GM15510 (cell line): ENCODE results near the gene OSBPL2.

Experiments used
- POLR2A ChIP-seq: IDR thresholded peaks from 3 replicates; pipeline ENCODE4 v1.6.1; 2011; ENCODE audit warnings: borderline replicate concordance; ENCODE audit not compliant: insufficient read length; ENCODE audit errors: extremely low read depth

The OSBPL2 gene

DNA sequence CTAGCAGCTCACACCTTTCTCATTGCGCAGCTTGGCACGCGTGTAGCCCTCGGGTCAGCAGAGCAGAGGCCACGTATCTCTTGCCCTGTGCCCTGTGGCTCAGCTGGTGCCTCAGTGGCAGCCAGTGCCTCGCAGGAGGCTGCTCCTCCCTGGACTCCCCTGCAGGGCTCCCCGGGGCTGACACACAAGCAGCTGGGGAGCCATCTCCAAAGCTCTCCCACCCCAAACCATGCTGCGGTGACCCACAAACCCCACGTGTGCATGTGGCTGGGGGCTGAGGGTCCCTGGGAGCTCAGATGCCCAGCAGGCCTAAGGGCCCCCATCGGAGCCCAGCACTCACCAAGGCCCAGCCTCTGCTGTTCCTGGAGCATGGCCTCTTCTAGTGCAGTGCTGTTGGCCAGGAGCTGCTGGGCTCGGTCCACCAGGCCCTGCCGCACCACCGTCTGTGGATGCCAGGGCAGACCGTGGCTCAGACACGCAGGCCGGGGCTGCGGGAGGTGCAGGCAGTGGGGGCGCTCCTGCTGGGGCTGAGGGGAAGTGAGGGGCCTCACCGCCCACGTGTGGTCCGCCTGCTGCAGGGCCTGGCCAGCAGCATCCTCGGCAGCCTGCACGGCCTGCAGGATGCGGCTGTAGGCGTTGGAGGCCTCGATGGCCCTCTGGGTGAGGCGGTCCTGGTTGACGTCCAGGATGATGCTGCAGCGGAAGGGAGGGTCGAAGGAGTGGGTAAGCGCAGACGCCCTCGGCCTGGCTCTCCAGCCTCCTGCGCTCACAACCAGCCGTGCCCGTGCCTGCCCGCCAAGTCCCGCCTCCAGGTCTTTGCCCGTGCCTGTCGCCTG, 78.2 kb downstream of the OSBPL2 start:
- TF ChIP-seq POLR2A, result no peak

DNA sequence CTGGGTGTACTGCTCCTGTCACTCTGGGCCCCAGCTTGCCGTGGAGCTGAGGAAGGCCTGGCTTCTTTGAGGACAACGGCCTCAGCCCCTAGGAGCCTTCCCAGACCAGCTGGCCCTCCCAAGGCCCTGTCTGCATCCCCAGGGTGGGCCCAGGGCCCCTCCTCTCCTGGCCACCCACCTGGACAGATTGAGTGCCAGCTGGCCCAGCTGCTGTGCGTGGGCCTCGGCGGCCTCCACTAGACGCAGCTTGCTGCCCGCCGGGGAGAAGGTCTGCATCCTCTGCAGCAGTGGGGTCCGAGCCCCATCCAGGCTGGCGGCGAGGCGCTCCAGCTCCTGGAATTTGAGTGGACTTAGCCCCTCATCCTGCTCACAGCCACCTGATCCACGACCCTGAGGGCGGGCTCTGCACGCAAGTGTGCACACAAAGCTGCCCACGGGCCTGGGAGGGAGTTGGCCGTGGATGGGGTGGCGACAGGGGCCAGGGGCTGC, 78.9 kb downstream of the OSBPL2 start:
- no peak for TF ChIP-seq POLR2A

DNA sequence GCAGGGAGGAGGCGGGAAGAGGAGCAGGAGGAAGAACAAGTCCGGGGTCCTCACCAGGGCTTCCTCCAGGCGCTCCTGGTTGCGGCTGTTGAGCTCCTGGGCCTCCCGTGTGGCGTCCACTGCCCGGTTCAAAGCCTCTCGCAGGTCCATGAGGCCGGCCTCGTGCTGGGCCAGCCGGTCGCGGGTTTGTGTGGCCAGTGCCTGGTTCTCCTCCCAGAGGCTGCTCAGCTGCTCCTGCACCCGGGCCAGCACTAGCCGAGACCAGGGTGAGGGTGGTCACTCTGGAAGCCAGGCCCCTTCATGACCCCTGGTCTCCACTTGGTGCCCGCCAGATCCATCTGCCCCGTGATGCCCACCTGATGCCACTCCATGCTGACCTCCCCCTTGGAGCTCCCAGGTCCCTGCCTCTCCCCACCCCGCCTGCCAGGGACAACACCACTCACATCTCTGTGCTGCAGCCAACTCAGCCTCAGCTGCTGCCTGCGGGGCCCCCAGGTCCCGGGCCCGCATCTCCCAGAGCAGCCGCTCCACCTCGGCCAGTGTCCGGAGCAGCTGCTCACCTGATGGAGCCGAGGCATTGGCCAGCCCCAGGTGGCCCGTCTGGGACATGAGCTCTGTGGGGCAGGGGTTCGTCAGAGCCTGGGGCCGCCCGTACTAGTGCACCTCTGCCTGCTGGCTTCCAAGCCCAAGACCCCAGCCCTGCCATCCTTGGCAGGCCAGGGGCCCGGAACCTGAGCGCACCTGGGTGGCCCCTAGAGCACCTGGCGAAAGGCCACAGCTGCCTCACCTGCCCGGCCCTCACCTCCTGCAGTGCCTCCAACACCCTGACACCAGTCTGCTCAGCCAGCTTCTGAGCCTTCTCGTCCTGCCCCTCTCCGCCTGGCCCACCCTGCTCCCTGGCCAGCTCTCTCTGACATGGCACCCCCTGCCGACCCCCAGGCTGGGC, 80.4 kb downstream of the OSBPL2 start:
- TF ChIP-seq POLR2A, result no peak

DNA sequence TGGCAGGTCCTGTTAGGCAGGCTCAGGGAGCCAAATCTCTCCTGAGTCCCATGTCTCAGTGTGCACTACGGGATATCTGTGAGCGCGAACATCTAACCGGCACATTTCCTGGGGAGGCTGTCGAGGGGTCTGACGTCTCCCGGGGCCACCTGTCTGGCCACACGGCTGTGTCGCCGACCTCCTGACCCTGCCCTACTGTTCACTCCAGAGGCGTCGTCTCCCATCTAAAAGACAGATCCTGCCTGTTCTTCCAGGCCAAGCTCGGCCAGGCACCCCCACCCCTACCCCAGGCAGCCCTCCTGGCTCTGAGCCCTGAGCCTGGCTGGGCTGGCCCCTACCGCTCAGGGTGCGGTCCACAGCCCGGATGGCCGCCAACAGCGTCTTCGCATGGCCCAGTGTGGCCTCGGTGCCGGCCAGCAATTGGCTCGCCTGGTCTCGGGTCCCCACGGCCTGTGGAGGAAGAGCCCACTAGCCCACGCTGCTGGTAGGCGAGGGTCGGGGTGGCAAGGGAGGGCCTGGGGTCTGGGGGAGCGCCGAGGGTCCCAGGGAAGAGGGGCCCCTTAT, 81.1 kb downstream of the OSBPL2 start:
- no peak for TF ChIP-seq POLR2A

DNA sequence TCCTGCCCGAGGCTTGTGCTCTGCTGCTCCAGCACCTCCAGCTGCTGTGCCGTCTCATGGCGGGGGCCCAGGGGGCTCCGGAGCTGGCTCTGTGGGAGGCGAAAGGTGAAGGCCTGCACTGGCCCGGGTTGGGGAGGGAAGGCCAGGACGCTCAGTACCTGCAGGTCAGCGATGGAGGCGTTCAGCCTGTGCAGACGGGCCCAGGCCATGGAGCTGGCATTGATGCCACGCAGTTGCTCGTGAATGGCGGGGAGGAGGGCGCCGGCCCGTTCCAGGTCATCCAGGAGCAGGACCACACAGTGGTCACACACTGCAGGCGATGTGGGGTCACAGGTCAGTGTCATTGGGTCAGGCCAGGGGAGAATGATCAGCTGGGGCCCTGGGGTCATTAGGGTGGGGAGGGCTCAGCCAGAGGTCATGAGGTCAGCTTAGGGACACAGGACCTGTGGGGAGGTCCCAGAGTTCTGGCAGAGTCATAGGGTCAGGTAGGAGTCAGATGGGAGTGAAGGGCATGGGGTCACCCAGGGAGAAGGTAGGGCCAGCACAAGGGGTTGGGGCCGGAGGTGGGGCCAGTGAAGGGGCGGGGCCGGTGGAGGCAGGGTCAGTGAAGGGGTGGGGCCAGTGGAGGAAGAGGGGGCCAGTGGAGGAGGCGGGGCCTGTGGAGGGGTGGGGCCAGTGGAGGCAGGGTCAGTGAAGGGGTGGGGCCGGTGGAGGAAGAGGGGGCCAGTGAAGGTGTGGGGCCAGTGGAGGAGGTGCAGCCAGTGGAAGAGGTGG, 82.4 kb downstream of the OSBPL2 start:
- no peak for TF ChIP-seq POLR2A

DNA sequence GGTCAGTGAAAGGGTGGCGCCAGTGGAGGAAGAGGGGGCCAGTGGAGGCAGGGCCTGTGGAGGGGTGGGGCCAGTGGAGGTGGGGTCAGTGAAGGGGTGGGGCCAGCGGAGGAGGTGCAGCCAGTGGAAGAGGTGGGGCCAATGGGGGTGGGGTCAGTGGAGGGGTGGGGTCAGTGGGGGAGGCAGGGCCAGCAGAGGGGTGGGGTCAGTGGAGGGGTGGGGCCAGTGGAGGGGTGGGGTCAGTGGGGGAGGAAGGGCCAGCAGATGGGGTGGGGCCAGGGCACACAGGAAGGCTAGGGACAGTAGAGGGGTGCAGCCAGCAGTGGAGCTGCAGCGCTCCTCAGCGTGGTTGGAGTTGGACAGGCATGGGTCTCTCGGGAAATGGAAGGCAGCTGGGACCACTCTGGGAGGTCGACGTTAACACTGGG, 83.2 kb downstream of the OSBPL2 start:
- no peak for TF ChIP-seq POLR2A

DNA sequence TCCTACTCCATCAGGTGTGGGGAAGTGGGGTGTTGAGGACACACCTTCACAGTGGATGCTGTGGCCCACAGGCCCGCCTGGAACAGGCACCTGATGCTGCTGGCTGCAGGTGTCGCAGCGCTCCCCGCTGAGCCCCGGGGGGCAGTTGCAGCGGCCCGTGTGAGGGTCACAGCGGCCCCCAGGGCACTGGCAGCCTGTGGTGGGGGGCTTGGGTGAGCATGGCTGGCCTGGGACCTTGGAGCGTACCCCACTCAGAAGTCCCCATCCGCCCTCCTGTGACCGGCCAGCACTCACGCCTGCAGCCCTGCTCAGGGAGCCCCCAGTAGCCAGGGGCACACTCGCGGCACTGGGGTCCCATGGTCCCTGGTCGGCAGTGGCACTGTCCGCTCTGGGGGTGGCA, 83.7 kb downstream of the OSBPL2 start:
- TF ChIP-seq POLR2A, result no peak

DNA sequence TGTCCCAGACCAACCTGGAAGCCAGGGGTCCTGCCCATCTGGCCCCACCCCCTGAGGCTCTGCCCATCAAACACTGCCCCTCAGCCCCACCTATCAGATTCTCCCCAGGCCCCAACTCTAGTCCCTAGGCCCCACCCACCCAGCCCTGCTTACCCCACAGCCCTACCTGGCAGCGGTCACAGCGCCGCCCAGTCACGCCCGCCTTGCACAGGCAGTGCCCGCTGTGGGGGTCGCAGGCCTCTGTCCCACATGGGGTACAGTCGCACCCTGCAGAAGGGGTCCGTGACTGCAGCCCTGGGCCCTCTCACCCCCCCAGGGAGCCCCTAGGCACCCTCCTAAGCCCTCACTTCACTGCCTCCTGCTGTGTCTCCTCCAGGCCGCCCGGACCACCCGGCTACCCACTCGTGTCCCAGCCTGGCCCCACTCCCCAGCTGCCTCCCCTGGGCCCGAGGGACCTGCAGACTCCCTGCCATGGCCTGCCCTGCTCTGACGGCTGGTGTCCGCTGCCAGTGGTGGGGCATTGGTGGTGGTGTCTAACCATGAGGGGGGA, 84.2 kb downstream of the OSBPL2 start:
- no peak for TF ChIP-seq POLR2A

DNA sequence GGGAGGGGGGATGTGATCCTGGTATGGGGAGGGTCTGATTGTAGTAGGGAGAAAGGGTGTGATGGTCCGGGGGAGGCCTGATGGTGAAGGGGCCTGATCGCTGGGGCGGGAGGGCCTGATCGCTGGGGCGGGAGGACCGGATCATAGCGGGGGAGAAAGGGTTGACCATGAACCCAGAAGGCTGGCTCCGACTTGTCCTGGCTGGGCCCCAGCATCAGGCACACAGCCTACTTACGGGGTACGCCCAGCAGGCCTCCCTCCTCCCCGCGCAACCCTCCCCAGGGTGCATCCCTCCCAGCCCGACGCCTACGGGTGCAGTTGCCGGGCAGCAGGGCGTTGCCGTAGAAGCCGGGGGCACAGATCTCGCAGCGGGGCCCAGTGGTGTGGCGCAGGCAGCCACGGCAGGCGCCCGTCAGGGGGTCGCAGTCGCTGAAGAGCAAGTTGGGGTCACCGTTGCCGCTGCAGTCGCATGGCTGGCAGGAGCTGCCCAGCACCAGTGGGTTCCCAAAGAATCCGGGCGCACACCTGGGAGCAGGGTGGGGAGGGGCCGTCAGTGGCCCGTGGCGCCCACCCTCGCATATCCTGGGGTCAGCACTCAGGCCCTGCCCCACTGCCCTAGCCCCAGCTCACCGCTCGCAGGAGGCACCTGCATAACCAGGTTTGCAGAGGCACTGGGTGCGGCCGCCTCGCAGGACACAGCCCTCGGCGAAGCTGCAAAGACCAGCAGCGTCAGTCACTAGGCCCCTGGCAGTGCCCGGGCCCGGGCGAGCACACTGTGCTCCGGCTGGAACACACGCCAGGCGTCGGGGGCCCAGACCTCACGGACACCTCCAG, 85.0 kb downstream of the OSBPL2 start:
- no peak for TF ChIP-seq POLR2A

DNA sequence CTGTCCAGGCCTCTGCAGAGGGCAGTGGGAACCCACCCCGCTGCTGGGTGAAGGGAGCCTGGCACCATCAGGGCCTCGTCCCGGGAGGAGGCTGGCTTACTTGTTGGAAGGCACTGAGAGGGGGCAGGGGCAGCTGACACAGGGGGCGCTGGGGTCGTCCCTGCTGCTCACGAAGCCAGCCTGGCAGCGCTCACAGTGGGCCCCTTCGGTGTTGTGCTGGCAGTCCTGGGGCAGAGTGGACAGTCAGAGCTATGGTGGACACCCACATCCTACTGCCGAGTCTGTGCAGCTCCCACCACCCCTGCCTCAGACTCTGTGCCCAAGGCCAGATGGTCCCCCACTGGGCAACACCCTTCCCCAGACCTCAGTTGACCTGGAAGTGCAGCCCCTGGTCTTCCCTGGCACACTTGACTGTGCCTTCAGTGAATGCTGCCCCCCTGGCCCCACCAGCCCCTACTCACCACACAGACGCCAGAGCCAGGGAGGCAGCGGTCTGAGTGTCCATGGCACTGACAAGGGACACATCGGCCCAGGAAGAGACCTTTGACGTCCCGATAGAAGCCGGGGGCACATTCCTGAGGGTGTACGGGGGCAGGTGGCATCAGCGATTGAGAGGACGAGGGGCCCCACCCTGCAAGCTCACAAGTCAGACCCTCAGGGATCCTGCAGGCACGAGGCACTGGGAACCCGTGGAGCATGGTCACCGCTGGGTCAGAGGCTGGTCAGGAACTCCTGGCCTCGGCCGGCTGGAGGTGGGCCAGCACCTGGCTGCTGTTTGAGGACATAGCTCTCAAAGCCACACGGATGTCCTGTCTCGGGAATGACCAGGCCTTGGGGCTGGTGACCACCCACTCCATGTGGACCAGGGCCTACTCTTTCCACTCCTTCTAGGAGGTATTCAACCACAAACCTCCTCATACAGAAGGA, 85.9 kb downstream of the OSBPL2 start:
- TF ChIP-seq POLR2A, result no peak

DNA sequence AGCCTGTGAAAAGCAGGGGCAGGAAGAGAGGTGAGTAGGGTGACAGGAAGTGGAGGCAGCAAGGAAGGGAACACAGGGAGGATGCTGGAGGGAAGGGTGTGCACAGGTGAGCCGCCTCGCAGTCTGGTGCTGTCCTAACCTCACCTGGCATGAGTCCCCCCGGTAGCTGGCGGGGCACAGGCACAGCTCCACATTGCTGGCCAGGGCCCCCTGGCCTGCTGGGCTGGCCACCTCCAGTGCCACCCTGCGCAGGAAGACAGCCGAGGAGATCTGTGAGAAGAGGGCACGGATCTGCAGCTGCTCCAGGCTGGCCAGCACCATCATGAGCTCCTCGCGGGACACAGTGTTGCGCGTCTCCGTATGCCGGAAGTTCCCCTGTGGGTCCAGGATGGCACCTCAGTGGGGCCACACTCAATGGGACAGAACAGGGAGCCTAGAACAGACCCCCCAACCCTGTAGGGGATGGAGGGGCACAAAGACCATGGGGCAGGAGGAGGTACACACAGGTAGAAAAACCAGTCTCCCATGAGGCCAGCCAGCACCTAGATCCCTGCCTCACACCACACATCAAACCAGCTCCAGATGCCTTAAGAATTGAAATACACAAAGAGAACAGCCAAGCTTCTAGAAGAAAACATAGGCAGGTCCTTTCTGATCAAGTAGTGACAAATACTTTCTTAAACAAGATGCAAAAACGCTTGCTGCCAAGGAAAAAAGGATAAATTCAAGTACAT, 87.0 kb downstream of the OSBPL2 start:
- no peak for TF ChIP-seq POLR2A

DNA sequence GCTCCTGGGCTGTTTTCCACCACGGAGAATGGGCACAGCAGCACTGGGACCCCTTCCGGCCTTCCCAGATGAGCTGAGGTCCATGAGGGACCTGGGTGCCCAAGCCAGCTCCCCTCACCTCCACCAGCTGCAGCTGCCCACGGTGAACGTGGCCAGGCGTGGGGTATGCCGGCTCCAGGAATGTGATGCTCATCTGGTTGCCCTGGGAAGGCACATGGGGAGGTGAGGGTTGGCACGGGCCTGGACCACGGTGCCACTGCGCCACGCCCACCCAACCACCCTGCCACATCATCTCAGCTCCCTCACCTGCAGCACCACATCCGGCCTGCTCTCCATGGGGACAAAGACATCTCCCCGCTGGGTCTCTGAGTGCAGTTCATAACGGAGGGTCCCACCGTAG, 88.2 kb downstream of the OSBPL2 start:
- no peak for TF ChIP-seq POLR2A
